GM12892 (cell line): Measurements from ENCODE around the gene MRC1.

ENCODE experiments used
- POLR2A ChIP-seq: IDR thresholded peaks from 2 replicates; pipeline ENCODE4 v1.6.1; 2011; ENCODE audit warnings: low read depth, low read length, control low read depth
- POLR2AphosphoS5 ChIP-seq: IDR thresholded peaks from 2 replicates; pipeline ENCODE4 v1.6.1; 2011; ENCODE audit warnings: low read depth, low read length, control low read depth

DNA sequence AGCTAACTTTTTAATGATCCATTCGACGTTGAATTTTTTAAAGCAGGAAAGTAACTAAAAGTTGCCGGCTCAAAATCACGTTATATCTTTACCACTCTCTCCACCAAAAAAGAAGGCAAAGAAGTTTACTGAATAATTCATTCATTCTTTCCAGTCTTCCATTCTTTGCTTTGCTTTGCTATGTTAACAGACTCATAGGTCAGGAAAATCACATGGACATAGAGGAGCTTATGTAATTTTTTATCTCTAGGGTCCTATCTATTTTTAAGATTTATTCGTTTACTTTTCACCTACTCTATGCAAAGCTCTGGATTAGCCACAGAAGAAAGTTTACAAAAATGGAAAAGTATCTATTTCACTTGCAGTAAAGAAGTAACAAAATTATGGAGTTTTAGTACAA, 52.6 kb downstream of the MRC1 start:
- TF ChIP-seq POLR2AphosphoS5 = no peak
- no peak for TF ChIP-seq POLR2A
